Endometrium (tissue), 2 donors: ENCODE measurements around the gene SNCAIP.
A peak's percentile ranks its signal among the peaks of the same experiment; 100 is the strongest.

Experiments used
- FAIRE-seq: peaks from 2 replicates; lab custom pipeline; 2012; peaks lifted over from hg19 to GRCh38; lab: Jason Lieb, UNC
- donor health status: control.
- donor health status: control.

Gene SNCAIP

DNA sequence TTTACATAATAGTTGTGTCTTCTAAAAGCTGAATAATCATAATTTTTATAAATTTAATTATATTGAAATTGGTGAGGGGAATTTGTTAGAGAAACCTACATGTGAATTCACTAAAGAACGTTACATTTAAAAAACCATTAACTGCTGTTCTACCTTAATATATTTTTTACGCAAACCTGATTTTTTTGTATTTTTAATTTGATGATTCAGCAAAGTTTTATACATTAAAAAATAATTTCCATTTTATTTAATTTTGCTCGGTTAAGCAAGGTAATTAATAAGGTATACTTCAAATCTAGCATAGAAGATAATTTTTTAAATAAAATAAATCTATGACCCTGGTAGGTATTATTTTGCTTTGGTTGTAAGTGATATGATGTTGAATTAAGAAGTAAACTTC lies 114.3 kb downstream of the SNCAIP start:
- FAIRE-seq = peak; percentile 45

DNA sequence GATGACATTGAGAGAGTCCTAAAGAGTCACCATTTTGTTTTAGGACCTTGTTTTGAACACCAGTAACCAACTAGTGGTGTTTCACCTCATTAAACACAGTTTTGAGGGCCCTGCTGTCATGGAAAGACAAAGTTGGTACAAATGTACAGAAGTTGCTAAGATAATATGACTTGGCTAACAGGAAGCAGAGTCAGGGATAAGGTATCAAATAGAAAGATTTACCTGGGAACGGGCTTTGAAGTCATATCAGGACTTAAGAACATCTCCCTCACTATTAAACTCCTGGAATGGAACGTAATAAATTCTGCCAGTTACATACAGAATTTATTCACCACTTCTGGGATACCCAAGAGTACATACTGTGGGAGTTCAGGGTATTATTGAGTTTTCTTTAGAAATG lies 115.6 kb downstream of the SNCAIP start:
- no peak for FAIRE-seq

DNA sequence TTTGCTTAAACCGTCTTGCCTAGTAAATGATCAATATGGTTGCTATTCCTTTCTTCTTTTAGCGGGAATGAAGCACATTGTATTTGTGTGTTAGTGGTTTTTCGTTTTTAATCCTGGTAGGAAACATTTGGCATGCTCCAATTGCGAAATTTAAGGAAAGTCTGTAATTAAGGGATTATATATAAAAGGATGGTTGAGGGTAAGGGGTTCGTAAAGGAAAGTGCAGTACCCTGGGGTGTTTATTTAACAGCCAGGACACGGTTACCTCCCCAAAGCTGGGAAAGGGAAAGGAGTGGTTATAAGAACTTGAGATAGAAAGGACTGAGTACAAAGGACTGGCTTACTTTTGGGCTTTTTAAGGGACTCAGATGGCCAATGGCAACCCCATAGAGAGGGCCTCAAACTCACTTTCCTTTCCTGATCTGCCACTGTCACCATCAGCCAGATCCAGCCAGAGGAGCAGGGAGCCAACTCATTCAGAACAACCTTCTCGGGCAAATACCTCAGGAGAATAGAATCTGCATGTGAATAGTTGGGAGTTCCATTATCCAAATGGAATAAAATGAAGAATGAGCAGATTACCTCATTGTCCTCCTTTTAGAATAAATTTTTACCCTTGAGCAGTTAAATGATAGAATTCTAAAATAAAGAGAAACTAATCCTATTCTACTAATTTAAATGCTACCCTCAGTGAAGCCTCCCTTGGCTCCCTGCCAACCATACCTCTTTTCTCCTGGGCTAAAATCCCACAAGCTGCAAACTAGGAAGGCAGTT lies 117.7 kb downstream of the SNCAIP start:
- FAIRE-seq = no peak

DNA sequence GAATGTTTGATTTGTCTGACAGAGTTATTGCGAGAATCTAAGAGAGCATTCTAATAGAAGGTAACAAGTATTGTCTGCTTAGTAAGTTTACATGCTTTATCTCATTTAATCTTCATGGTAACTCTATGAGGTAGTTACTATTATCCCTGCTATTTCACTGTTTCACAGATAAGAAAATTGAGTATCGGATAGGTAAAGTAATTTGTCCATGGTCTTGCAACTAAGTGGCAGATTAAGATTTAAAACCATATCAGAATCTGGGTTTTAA lies 118.2 kb downstream of the SNCAIP start:
- no peak for FAIRE-seq

DNA sequence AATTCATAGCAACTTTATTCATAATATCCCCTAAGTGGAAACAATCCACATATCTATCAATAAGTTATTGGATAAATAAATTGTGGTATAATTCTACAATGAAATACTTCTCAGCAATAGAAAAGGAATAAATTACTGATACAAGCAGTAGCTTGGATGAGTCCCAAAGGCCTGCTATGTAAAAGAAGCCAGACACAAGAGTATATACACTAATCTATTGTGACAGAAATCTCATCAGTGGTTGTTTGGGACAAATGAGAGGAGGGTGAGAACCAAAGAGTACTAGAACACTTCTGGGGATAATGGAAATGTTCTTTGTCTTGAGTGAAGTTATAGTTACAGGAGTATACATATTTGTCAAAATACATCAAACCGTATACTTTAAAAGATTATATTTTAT lies 119.3 kb downstream of the SNCAIP start:
- FAIRE-seq = no peak

DNA sequence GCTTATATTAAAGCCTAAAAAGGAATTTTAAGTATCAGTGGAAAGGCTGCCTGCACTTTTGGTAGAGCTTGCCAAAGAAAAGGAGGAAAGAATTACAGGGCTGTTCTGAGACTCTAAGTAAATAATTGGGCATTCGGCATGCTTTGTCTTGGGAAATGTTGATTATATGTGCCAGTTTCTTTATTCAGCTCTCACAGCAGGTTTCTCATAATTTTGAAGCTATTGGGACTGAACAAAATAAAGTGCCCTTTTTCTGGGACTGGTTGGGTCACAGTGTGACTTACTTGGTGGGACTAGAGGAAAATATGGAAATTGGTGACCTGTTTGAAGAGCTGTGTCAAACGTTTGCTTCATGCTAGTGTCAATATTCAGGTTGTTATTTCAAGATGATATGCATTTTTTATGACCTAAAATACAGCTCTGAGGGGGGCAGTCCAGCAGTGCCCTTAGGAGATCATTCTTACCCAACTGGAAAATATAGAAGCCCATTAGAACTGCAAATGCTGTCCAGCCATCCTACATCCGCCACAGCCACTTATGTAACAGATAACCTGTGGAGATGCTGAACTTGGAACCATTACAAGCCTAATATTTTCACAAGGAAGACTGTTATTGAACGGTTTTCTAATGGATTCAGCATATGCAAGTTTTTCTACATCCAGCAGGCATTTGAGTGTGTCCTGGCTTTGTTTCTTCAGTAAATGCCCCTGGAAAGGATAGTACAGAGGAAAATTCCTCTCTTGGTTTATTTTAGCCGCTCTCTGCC lies 122.4 kb downstream of the SNCAIP start:
- no peak for FAIRE-seq

DNA sequence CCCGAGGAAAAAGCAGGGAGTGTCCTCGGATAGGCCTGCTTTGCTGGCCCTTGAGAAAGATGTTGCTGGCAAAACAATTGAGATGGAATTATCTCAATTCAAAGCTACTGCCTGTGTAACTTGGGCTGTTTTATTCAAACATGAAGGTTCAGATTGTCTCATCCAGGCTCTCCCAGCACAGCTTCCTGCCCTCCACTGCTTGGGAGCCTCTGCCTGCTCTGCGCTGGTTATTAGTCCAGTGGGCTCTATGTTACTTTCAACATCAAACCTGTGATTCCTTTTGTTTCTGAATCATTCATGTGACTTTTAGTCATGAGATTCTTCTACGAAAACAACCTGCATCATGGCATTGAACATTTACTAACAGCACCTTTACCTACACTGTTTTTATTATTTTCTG lies 123.2 kb downstream of the SNCAIP start:
- no peak for FAIRE-seq

DNA sequence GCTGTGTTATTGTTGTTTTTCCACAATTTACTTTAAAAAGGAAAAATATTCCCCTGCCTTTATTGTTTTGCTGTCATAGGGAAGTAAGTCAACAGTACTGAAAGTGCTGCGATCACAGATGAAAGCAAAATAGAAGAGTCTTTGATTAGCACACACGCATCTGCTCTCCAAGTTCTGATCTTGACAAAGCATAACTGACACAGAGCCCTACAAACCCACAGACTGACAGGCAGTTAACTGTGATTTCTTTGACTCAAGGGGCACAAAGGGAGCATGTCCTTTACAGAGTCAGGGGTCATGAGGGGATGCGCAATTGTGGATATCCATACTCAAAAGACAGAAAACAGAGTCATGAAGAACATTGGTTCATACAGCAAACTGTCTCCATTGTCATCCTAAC lies 123.7 kb downstream of the SNCAIP start:
- no peak for FAIRE-seq

DNA sequence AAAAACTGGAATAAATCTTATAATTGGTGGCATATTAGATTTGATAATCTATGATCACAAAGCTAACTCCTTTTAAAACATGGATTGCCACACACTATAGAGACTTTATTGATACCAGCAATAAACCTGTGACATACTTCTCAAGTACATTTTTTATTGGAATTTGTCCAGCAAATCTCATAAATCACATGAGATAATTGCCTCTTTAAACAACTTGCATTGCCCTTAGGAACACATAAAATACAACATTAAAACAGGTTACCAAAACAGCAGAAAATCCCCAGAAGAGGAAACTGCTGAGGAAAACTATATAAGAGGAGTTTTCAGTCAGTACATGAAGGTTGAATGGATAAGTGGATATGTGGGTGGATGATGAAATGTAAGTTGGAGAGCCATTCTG lies 124.6 kb downstream of the SNCAIP start:
- no peak for FAIRE-seq

DNA sequence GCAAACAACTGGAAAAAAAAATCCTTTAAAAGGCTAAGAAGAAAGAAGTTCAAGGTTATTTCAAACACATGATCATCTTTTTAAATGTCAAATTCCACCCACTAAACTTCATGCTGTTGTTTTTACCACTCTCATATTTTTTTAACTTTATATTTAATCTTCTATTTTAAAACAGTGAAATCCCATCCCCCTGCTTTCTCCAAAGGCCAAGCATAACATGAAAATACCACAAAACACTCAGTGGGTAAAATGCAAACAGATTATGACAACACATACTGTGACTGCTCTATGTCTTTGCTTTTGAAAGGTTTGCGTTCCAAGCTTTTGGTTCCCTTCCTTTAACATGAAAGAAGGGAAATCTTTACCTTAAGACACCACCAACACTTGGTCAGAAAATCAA lies 127.6 kb downstream of the SNCAIP start:
- FAIRE-seq = no peak

DNA sequence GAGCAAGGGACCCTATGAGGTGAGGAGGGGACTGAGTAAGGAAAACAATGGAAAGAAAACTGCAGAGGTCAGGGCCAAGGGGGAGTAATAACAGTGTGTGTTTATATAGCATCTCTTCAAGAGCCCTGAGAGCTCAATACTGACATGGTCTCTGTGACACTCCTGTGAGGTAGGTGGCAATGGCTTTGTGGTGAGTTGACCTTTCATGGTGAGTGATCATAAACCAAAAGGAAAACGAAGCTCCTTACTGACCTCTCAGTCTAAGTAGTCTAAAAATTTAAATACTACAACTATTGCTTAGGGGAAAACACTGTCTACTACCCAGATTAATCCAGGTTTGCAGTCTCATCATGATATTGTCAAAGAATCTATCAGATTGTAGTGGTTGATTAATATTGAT lies 130.9 kb downstream of the SNCAIP start:
- FAIRE-seq = no peak

DNA sequence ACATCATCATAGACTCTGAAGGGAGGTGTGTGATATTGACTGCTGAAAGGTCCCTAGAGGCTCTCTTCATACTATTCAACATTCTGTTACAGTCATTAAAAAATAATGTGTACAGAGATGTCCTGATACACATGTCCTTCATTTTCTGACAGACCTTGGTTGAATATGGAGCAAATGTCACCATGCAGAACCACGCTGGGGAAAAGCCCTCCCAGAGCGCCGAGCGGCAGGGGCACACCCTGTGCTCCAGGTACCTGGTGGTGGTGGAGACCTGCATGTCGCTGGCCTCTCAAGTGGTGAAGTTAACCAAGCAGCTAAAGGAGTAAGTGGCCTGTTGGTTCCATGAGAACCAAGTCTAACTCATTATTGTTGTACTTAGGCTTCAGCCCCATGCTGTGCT lies 132.4 kb downstream of the SNCAIP start:
- FAIRE-seq = no peak

DNA sequence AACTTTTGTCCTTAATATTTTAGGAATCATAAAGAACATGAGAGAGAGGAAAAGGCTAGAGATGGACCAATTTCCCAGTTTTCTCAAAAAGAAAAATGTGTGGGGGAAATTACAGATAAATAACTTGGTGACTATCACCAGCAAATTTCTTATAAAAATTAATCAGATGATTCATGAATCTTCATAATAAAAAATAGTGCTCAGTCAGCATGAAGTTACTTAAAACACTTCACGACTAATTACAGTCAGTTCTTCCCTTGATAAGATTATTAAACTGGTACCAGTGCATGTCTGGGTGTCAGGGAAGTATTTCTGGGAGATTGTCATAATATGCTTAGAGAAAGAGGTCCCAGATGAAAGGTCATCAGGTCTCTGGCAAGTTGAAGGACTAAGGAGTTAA lies 133.0 kb downstream of the SNCAIP start:
- FAIRE-seq = no peak

DNA sequence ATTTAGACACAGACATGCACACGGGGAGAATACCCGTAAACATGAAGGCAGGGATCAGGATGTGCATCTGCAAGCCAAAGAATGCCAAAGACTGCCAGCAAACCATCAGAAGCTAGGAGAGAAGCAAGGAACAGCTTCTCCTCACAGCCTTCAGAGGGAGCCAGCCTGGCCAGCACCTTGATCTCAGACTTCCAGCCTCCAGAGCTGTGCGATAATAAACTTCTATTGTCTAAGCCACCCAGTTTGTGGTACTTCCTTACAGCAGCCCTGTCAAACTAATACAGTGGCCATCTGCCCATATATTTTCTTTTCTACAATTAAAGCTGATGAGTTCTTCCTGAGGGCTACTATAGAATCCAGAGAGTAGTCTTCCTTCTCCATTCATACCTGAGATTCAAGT lies 135.0 kb downstream of the SNCAIP start:
- no peak for FAIRE-seq

DNA sequence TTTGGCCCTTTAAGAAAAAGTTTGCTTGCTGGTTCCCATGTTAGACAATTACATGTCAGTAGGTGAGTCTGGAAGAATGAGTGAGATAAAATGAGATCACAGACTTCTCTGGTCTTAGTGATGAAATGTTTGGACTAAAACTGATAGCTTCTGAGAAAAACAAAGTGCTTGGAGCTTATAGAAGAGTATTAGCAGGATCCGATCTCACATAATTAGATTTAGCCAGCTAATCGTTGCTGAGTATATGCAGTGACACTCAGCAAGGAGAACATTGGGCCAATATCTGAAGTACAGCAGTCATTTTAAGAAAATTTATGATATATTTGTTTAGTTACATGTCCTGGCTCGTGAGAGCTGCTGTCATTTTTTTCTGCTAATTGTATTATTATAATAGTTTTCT lies 135.8 kb downstream of the SNCAIP start:
- FAIRE-seq = no peak

DNA sequence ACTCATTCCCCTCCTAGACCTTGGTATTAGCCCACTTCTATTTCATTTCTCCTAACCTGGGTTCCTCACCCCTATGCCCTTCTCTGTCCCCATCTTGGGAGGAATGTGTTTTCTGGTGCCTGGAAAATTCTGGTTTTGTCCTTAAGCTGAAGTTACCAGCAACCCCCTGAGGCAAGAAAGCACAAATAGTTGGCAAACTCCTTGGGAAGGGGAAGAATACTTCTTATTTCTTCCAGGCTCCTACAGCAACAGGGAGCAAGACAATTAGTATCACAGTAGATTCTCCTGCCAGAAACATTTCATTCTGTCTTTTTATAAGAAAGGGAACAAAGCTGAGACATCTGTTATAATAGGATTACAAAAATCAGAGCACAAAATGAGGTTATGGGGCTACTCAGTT lies 142.5 kb downstream of the SNCAIP start:
- no peak for FAIRE-seq

DNA sequence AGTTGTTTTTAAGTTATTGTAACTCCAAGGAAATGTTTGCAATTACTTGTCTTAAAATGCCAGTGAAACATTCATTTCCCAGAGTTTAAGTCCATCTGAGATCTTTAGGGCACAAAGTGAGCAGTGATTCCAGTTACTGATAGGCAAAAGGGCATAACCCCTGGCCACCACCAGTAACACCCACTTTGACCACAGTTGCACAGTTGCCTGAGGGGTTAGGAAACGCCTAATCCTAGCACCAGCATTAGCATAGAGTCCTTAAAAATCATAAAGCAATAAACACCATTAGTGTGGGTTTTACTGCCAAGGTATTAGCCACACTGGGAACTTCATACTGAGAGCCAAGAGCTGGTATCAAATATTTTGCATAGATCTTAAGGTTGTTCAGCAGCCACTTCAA lies 143.9 kb downstream of the SNCAIP start:
- no peak for FAIRE-seq

DNA sequence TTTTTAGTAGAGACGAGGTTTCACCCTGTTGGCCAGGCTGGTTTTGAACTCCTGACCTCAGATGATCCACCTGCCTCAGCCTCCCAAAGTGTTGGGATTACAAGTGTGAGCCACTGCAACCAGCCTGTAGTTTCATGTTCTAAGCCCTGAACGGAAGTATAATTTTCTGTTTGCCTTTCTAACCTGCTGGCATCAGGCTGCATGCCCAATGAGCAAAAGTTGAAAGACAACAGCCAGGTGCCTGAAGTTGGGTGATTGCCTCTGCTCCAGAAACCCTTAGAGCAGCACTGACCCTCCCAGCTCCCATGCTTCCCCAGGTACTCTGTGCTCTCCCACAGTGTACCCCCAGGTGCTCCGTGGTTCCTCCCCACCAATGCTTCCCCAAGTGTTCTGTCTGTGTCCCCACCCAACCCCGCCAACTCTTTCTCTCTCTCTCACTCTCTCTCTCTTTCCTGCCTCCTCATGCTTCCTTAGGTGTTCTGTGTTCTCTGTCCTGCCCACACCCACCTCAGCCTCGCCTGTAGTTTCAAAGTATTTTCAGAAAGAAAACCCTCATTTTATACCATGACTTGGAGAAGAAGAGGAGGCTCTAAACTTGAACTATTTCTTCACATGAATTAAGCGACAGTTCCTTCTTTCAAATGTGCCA lies 145.3 kb downstream of the SNCAIP start:
- FAIRE-seq = no peak

DNA sequence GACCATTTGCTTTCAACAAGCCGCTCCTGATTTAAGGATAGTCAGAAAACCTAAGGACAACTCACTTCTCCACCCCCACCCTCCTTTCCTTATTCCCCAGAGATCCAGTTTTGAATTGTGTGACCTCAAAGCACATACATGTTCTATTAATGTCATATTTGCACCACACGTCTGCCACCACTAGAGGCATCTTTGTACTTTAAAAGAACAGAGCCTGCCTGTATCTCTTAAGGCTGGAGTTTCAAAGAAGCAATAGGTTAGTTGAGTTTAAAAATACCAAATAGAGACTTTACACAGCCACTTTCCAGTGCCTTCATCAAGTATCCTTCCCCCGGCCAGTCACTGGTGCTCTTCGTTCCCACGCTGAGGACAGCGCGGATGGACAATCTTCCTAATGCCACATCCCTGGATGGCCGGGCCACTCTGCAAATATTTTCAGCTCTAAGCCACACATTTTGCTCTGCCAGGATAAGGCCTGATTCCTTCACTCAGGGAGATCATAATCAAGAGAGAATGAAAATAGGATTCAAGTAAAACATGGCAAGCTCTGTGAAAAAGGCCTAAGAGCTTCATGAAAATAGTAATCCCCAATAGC lies 146.3 kb downstream of the SNCAIP start:
- FAIRE-seq = no peak

DNA sequence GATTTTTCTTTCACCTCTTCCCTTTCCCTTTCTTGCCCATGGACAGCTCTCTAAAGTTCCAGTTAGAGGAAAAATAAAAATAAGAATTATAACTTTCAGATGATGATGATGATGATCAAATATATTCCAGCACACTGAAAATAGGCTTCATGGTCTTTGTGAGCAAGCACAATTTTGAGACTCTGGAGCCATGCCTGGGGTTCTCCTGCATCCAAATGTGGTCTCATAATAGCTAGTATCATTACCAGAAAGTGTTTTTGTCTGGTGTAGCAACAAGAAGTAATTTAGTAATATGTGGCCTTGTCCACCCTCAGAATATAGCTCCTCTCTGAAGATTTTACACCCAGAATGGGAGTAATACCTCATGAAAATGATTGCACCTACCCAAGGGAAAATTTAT lies 150.4 kb downstream of the SNCAIP start:
- FAIRE-seq = no peak

DNA sequence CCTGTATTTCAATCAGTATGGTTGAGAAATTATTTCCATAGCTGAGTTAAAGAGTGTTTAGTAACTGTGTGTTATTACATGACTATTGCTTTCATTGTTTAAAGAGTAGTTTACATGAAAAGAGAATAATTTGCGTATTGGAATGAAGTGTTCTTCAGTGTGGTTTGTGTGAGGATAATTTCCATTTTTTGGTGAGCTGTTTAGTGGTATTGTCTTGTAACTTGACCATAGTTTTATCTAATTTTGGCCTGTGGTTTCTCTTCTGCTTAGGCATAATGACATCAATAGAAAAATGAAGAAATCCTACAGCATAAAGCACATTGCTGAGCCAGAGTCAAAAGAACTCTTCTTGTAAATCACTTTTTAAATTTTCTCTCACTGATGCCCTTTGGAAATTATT lies 151.2 kb downstream of the SNCAIP start:
- FAIRE-seq = no peak

DNA sequence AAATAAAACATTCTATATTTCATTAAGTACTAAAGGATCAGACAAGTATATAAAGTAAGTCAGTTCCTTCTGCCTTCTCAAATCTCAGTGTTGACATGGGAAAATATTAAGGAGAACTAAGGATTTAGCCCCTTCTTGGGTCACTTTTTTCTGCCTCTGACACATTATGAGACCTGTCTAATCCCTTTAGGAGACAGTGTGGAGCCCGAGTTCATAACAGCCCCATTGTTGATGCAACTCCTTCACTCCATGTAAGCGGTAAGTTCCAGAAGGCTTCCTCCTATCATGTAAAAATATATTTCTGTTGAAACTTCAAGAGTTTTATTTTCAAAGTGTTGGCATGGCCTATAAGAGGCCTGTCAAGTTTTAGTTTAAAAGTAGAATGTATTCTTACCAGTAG lies 152.2 kb downstream of the SNCAIP start:
- FAIRE-seq = no peak

DNA sequence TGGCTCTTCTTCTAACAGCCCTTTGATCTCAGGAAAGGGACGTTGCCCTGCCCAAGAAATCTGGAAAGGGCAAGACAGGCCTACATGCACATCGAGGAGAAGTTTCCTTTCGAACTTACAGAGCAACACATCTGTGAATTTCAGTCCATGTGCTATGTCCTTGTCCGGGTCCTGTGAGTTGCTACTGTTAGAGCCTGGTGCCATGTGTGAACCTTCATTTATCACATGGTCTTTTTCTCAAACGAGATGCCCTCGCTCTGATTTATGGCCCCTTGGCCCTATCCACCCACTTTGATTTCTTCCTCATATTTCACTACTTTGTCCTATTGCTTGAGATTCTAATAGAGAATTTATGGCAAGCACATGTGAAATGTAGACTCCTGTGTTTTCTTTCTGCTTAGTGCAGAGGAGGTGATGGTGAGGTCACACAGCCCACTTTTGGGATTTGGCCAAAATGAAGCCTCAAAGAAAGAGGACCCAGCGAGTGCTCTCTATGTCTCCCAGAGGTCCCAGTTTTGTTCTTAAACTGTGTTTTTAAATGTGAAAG lies 153.1 kb downstream of the SNCAIP start:
- no peak for FAIRE-seq
